Activated CD4-positive, alpha-beta memory T cell treated with anti-CD3 and anti-CD28 coated beads for 36 hours (primary cell): ENCODE measurements around the gene KANSL1. TPM values are rescaled to one million over a fixed set of nuclear protein-coding genes. Genes with fewer than 3 reads are reported as not detected.

Experiments
- CTCF ChIA-PET: fragments of 350-600 bp; sonication (Branson Sonifier 250); formaldehyde crosslinking; loops from one replicate; lab custom pipeline; 2021; ENCODE audit warnings: antibody characterized with exemption, inconsistent platforms; lab: Charles Lee
- POLR2A ChIA-PET: fragments of 350-600 bp; sonication (Branson Sonifier 250); formaldehyde crosslinking; loops from one replicate; lab custom pipeline; 2021; ENCODE audit warnings: antibody characterized with exemption; lab: Charles Lee
- DNase-seq: peaks from one replicate; pipeline ENCODE4 v3.0.0-alpha.2; 2020
- H3K27ac Mint-ChIP-seq: one replicate; pipeline ENCODE4 v1.8.0; 2021; ENCODE audit warnings: mixed read lengths
- H3K27me3 Mint-ChIP-seq: one replicate; pipeline ENCODE4 v1.8.0; 2021; ENCODE audit warnings: mixed read lengths
- H3K36me3 Mint-ChIP-seq: one replicate; pipeline ENCODE4 v1.8.0; 2021; ENCODE audit warnings: mixed read lengths
- H3K4me1 Mint-ChIP-seq: one replicate; pipeline ENCODE4 v1.8.0; 2021; ENCODE audit warnings: low read depth, mixed read lengths
- H3K4me3 Mint-ChIP-seq: one replicate; pipeline ENCODE4 v1.8.0; 2021; ENCODE audit warnings: mild to moderate bottlenecking, mixed read lengths
- H3K9me3 Mint-ChIP-seq: one replicate; pipeline ENCODE4 v1.8.0; 2021; ENCODE audit warnings: mixed read lengths
- intact Hi-C: fragments of 100-400 bp; cut with micrococcal nuclease; formaldehyde crosslinking; loops from one replicate; pipeline ENCODE4 v1.15.1; 2023
- total RNA-seq, 2 experiments: library from RNA; stranded (reverse); gene quantifications; one replicate each; pipeline ENCODE4 v1.2.3, GENCODE V29; 2021

The KANSL1 gene
- total RNA-seq, 2 experiments from 2014 or later: 57.3 to 63.8 TPM

- no peaks in the 10 kb centered on the region for H3K27me3 Mint-ChIP-seq
- POLR2A ChIA-PET: interaction anchor here (0.8 kb wide), 1 partner anchor 191 kb away, joined by 3 read pairs; the partner anchor contains the start of gene KANSL1
- H3K9me3 Mint-ChIP-seq: peaks cover 4% of the 10 kb centered on the region
- no peak for DNase-seq
- intact Hi-C loops: loop anchor here (1.0 to 5.0 kb wide), 3 partner anchors 60 to 211 kb away; partner anchors contain the start of gene KANSL1
- no peaks in the 10 kb centered on the region for H3K4me1 Mint-ChIP-seq
- no peak overlapping the region for H3K27ac Mint-ChIP-seq
- no peak overlapping the region for H3K4me3 Mint-ChIP-seq
- CTCF ChIA-PET: interaction anchor here (0.6 to 7.0 kb wide), 14 partner anchors 11 to 285 kb away, joined by 3 to 50 read pairs (median 4); no protein-coding TSS in a partner anchor
- H3K36me3 Mint-ChIP-seq: no peaks in the 10 kb centered on the region
Measured at GRCh38 chr17:46001390-46002310, 191.6 kb downstream of the KANSL1 start.

DNA sequence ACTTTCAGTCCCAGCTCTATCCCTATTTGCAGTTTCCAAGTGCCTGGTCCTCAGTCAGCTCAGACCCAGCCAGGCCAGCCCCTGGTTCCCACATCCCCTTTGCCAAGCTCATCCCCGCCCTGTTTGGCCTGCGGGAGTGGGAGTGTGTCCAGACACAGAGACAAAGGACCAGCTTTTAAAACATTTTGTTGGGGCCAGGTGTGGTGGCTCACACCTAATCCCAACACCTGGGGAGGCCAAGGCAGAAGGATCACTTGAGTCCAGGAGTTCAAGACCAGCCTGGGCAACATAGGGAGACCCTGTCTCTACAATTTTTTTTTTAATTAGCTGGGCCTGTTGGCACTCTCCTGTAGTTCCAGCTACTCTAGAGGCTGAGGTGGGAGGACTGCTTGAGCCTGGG, 192.5 kb downstream of the KANSL1 start:
- CTCF ChIA-PET: interaction anchor here (1.3 to 7.0 kb wide), 4 partner anchors 21 to 211 kb away, joined by 3 to 50 read pairs (median 13); no protein-coding TSS in a partner anchor
- intact Hi-C loops: loop anchor here (5.0 kb wide), 1 partner anchor 192 kb away; the partner anchor contains the start of gene KANSL1
- POLR2A ChIA-PET: no interaction called here
- no peak overlapping the region for H3K27ac Mint-ChIP-seq
- H3K4me3 Mint-ChIP-seq: no peak overlapping the region
- peaks cover under 1% of the 10 kb centered on the region for H3K9me3 Mint-ChIP-seq
- no peaks in the 10 kb centered on the region for H3K4me1 Mint-ChIP-seq
- no peak for DNase-seq
- H3K36me3 Mint-ChIP-seq: no peaks in the 10 kb centered on the region
- H3K27me3 Mint-ChIP-seq: no peaks in the 10 kb centered on the region

DNA sequence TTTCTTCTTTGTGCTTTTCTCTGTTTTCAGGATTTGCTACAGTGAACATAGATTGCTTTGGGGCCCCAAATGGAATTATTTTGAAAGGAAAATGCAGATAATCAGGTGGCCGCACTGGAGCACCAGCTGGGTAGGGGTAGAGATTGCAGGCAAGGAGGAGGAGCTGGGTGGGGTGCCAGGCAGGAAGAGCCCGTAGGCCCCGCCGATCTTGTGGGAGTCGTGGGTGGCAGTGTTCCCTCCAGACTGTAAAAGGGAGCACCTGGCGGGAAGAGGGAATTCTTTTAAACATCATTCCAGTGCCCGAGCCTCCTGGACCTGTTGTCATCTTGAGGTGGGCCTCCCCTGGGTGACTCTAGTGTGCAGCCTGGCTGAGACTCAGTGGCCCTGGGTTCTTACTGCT, 192.9 kb downstream of the KANSL1 start:
- POLR2A ChIA-PET: no interaction called here
- H3K4me1 Mint-ChIP-seq: no peaks in the 10 kb centered on the region
- CTCF ChIA-PET: interaction anchor here (1.3 to 7.0 kb wide), 3 partner anchors 21 to 211 kb away, joined by 3 to 50 read pairs (median 22); no protein-coding TSS in a partner anchor

DNA sequence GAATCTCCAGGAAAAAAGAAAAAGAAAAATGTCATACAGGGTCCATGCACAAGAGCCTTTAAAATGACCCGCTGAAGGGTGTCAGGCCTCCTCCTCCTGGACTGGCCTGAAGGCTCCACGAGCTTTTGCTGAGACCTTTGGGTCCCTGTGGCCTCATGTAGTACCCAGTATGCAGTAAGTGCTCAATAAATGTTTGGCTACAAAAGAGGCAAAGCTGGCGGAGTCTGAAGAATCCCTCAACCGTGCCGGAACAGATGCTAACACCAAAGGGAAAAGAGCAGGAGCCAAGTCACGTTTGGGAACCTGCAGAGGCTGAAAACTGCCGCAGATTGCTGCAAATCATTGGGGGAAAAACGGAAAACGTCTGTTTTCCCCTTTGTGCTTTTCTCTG, 193.3 kb downstream of the KANSL1 start:
- H3K27ac Mint-ChIP-seq: no peak overlapping the region
- no peak for DNase-seq
- POLR2A ChIA-PET: no interaction called here
- CTCF ChIA-PET: interaction anchor here (2.0 to 7.0 kb wide), 2 partner anchors 212 to 287 kb away, joined by 5 to 50 read pairs; no protein-coding TSS in a partner anchor
- no peaks in the 10 kb centered on the region for H3K9me3 Mint-ChIP-seq
- H3K27me3 Mint-ChIP-seq: no peaks in the 10 kb centered on the region
- intact Hi-C loops: loop anchor here (5.0 kb wide), 1 partner anchor 192 kb away; the partner anchor contains the start of gene KANSL1
- no peak overlapping the region for H3K4me3 Mint-ChIP-seq
- H3K4me1 Mint-ChIP-seq: no peaks in the 10 kb centered on the region
- no peaks in the 10 kb centered on the region for H3K36me3 Mint-ChIP-seq

More for the DNA sequence above, 192.9 kb downstream of the KANSL1 start:
- H3K27me3 Mint-ChIP-seq: no peaks in the 10 kb centered on the region
- no peak overlapping the region for H3K4me3 Mint-ChIP-seq
- intact Hi-C loops: loop anchor here (5.0 kb wide), 1 partner anchor 192 kb away; the partner anchor contains the start of gene KANSL1
- no peak for DNase-seq
- H3K9me3 Mint-ChIP-seq: no peaks in the 10 kb centered on the region
- no peak overlapping the region for H3K27ac Mint-ChIP-seq
- H3K36me3 Mint-ChIP-seq: no peaks in the 10 kb centered on the region

DNA sequence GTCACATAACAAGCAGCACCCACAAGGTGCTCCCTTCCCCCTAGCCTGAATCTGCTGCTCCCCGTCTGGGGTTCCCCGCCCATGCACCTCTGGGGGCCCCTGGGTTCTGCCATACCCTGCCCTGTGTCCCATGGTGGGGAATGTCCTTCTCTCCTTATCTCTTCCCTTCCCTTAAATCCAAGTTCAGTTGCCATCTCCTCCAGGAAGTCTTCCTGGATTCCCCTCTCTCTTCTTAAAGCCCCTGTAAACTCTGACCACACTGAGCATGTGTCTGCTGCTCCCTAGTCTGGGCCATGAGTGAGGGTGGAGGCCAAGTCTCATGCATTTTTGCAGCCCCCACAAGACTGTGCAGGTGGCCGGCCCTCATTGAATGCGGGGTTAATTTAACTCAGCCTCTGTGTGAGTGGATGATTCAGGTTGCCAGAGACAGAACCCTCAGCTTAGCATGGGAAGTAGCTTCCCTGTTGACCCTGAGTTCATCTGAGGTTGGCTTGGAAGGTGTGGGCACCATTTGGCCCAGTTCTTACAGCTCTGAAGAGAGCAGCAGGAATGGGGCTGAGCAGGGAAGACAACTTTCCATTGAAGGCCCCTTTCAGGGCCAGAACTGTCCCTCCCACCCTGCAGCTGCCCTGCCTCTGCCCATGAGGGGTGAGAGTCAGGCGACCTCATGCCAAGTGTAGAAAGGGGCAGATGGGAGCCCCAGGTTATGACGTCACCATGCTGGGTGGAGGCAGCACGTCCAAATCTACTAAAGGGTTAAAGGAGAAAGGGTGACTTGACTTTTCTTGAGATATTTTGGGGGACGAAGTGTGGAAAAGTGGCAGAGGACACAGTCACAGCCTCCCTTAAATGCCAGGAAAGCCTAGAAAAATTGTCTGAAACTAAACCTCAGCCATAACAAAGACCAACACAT, 194.0 kb downstream of the KANSL1 start, which contains the start of gene STH:
STH (plus strand) TSS at position 264 of the 913 bp plus-strand sequence; CDS start at position 294, 30 bp downstream.
- Mint-ChIP-seq H3K4me1 (no peaks in the 10 kb centered on the region), H3K4me3 (no peak within 1 kb of the TSS), H3K9me3 (no peaks in the 10 kb centered on the region), H3K27me3 (no peaks in the 10 kb centered on the region), H3K27ac (no peak within 1 kb of the TSS), H3K36me3 (no peaks in the 10 kb centered on the region)
- intact Hi-C loops: no loop called here
- ChIA-PET POLR2A (no interaction called here), CTCF (interaction anchor here (1.0 to 7.0 kb wide), 3 partner anchors 210 to 288 kb away, joined by 3 to 50 read pairs (median 5); no protein-coding TSS in a partner anchor)
- no peak for DNase-seq

DNA sequence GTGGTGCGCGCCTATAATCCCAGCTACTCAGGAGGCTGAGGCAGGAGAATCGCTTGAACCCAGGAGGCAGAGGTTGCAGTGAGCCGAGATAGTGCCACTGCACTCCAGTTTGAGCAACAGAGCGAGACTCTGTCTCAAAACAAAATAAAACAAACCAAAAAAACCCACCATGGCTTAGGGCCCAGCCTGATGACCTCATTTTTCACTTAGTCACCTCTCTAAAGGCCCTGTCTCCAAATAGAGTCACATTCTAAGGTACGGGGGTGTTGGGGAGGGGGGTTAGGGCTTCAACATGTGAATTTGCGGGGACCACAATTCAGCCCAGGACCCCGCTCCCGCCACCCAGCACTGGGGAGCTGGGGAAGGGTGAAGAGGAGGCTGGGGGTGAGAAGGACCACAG, 195.6 kb downstream of the KANSL1 start:
- H3K4me3 Mint-ChIP-seq: no peak overlapping the region
- intact Hi-C loops: no loop called here
- POLR2A ChIA-PET: no interaction called here
- no peaks in the 10 kb centered on the region for H3K36me3 Mint-ChIP-seq
- no peaks in the 10 kb centered on the region for H3K27me3 Mint-ChIP-seq
- DNase-seq: no peak
- H3K9me3 Mint-ChIP-seq: no peaks in the 10 kb centered on the region
- H3K4me1 Mint-ChIP-seq: no peaks in the 10 kb centered on the region
- CTCF ChIA-PET: no interaction called here
- no peak overlapping the region for H3K27ac Mint-ChIP-seq

DNA sequence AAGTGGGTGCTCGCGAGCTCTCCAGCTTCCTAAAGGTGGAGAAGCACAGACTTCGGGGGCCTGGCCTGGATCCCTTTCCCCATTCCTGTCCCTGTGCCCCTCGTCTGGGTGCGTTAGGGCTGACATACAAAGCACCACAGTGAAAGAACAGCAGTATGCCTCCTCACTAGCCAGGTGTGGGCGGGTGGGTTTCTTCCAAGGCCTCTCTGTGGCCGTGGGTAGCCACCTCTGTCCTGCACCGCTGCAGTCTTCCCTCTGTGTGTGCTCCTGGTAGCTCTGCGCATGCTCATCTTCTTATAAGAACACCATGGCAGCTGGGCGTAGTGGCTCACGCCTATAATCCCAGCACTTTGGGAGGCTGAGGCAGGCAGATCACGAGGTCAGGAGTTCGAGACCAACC, 196.1 kb downstream of the KANSL1 start:
- Mint-ChIP-seq H3K4me1 (no peaks in the 10 kb centered on the region), H3K27me3 (no peaks in the 10 kb centered on the region), H3K9me3 (no peaks in the 10 kb centered on the region), H3K27ac (no peak overlapping the region), H3K4me3 (no peak overlapping the region), H3K36me3 (no peaks in the 10 kb centered on the region)
- POLR2A ChIA-PET: no interaction called here
- CTCF ChIA-PET: no interaction called here
- DNase-seq: no peak
- intact Hi-C loops: no loop called here

DNA sequence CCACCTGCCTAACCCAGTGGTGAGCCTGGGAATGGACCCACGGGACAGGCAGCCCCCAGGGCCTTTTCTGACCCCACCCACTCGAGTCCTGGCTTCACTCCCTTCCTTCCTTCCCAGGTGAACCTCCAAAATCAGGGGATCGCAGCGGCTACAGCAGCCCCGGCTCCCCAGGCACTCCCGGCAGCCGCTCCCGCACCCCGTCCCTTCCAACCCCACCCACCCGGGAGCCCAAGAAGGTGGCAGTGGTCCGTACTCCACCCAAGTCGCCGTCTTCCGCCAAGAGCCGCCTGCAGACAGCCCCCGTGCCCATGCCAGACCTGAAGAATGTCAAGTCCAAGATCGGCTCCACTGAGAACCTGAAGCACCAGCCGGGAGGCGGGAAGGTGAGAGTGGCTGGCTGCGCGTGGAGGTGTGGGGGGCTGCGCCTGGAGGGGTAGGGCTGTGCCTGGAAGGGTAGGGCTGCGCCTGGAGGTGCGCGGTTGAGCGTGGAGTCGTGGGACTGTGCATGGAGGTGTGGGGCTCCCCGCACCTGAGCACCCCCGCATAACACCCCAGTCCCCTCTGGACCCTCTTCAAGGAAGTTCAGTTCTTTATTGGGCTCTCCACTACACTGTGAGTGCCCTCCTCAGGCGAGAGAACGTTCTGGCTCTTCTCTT, 196.8 kb downstream of the KANSL1 start:
- ChIA-PET CTCF (no interaction called here), POLR2A (no interaction called here)
- intact Hi-C loops: no loop called here
- H3K27ac Mint-ChIP-seq: no peak overlapping the region
- no peaks in the 10 kb centered on the region for H3K9me3 Mint-ChIP-seq
- no peaks in the 10 kb centered on the region for H3K27me3 Mint-ChIP-seq
- H3K4me3 Mint-ChIP-seq: no peak overlapping the region
- no peak for DNase-seq
- no peaks in the 10 kb centered on the region for H3K36me3 Mint-ChIP-seq
- H3K4me1 Mint-ChIP-seq: no peaks in the 10 kb centered on the region

DNA sequence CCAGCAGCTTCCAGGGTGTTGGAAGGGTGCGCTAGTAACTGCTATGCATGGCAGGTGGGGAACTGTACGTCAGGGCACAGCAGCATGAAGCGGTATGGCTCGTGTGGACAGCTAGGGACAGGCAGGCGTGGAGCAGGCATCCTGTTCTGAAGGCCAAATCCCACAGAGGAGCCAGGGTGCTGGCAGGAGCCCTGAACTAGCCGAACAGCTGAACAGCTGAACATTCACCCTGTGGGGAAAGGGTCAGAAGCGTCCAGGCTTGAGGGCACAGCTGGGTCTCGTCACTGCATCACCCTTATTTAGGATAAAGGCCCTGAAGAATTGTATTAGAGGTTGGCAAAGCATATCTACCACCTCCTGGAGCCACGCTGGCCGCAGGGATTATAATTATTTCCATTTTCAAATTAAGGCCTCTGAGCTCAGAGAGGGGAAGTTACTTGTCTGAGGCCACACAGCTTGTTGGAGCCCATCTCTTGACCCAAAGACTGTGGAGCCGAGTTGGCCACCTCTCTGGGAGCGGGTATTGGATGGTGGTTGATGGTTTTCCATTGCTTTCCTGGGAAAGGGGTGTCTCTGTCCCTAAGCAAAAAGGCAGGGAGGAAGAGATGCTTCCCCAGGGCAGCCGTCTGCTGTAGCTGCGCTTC, 197.5 kb downstream of the KANSL1 start:
- no peak overlapping the region for H3K27ac Mint-ChIP-seq
- ChIA-PET POLR2A (interaction anchor here (0.6 kb wide), 1 partner anchor 49 kb away, joined by 5 read pairs; no protein-coding TSS in a partner anchor), CTCF (interaction anchor here (0.9 kb wide), 1 partner anchor 25 kb away, joined by 3 read pairs; no protein-coding TSS in a partner anchor)
- no peaks in the 10 kb centered on the region for H3K27me3 Mint-ChIP-seq
- intact Hi-C loops: no loop called here
- no peak overlapping the region for H3K4me3 Mint-ChIP-seq
- no peaks in the 10 kb centered on the region for H3K9me3 Mint-ChIP-seq
- DNase-seq: no peak
- no peaks in the 10 kb centered on the region for H3K36me3 Mint-ChIP-seq
- no peaks in the 10 kb centered on the region for H3K4me1 Mint-ChIP-seq

GRCh38 chr17:45994987-45995386, 198.2 kb downstream of the KANSL1 start:
- no peak for DNase-seq
- POLR2A ChIA-PET: interaction anchor here (0.6 kb wide), 1 partner anchor 50 kb away, joined by 5 read pairs; no protein-coding TSS in a partner anchor
- Mint-ChIP-seq H3K27me3 (no peaks in the 10 kb centered on the region), H3K9me3 (no peaks in the 10 kb centered on the region), H3K27ac (no peak overlapping the region), H3K4me1 (no peaks in the 10 kb centered on the region), H3K36me3 (no peaks in the 10 kb centered on the region), H3K4me3 (no peak overlapping the region)
- CTCF ChIA-PET: interaction anchor here (0.6 to 0.9 kb wide), 2 partner anchors 26 to 947 kb away, joined by 3 read pairs; no protein-coding TSS in a partner anchor
- intact Hi-C loops: no loop called here
